Osteoblast (primary cell): ENCODE measurements around the gene SLC13A5. TPM values are rescaled to one million over a fixed set of nuclear protein-coding genes. Genes with fewer than 3 reads are reported as not detected.

Experiments used
- DNase-seq: peaks from one replicate; pipeline ENCODE4 v3.0.0; 2011; ENCODE audit warnings: low spot score, mixed read lengths; ENCODE audit not compliant: insufficient read length; ENCODE audit errors: missing footprints
- H2AFZ ChIP-seq: 2 replicates; pipeline ENCODE4 v1.6.0; 2011; ENCODE audit warnings: mild to moderate bottlenecking, low read length
- H3K27ac ChIP-seq: 2 replicates; pipeline ENCODE4 v1.5.1; 2011; ENCODE audit warnings: mild to moderate bottlenecking, low read depth, low read length, moderate library complexity
- H3K27me3 ChIP-seq: 2 replicates; pipeline ENCODE4 v1.6.0; 2012; ENCODE audit warnings: mild to moderate bottlenecking, control low read depth, inconsistent platforms, low read length, moderate library complexity; ENCODE audit not compliant: insufficient read depth
- H3K36me3 ChIP-seq: 2 replicates; pipeline ENCODE4 v1.5.1; 2011; ENCODE audit warnings: mild to moderate bottlenecking, low read length, control low read depth, moderate library complexity; ENCODE audit not compliant: insufficient read depth
- H3K4me1 ChIP-seq: 2 replicates; pipeline ENCODE4 v1.5.1; 2011; ENCODE audit warnings: mild to moderate bottlenecking, low read length, control low read depth, moderate library complexity; ENCODE audit not compliant: insufficient read depth
- H3K4me2 ChIP-seq: 2 replicates; pipeline ENCODE4 v1.6.0; 2011; ENCODE audit warnings: mild to moderate bottlenecking, low read length; ENCODE audit not compliant: insufficient read depth
- H3K4me3 ChIP-seq: fragments of 200-600 bp; sonication (generic); 3 replicates; pipeline ENCODE4 v1.5.1; 2012; ENCODE audit warnings: mild to moderate bottlenecking, low read length, inconsistent platforms; ENCODE audit not compliant: insufficient read depth
- H3K79me2 ChIP-seq: 2 replicates; pipeline ENCODE4 v1.6.0; 2012; ENCODE audit warnings: mild to moderate bottlenecking, low read length, control low read depth, inconsistent platforms; ENCODE audit not compliant: insufficient read depth
- H3K9me3 ChIP-seq: 2 replicates; pipeline ENCODE4 v1.5.1; 2011; ENCODE audit warnings: low read depth, low read length, control low read depth
- H4K20me1 ChIP-seq: 2 replicates; pipeline ENCODE4 v1.6.0; 2012; ENCODE audit warnings: mild to moderate bottlenecking, low read length, control low read depth; ENCODE audit not compliant: insufficient read depth
- CTCF ChIP-seq: IDR thresholded peaks from 2 replicates; pipeline ENCODE4 v1.5.1; 2011; ENCODE audit warnings: mild to moderate bottlenecking, low read depth, low read length, moderate library complexity; ENCODE audit errors: extremely low read depth
- total RNA-seq: library from RNA; depleted of rRNA; stranded (reverse); fragments of >200 nt; gene quantifications from 2 replicates; pipeline ENCODE4 v1.2.3, GENCODE V29; 2012

SLC13A5 gene
- total RNA-seq, 1 donor: not detected

- TF ChIP-seq CTCF: no peak
- Histone ChIP-seq H2AFZ (no peak overlapping the region), H3K27me3 (peaks cover 44% of the 10 kb centered on the region), H3K79me2 (peaks cover 10% of the 10 kb centered on the region), H3K9me3 (no peaks in the 10 kb centered on the region), H3K27ac (no peak overlapping the region), H3K4me1 (peaks cover 14% of the 10 kb centered on the region), H3K4me2 (no peak overlapping the region), H3K36me3 (no peaks in the 10 kb centered on the region), H3K4me3 (no peak overlapping the region), H4K20me1 (peaks cover 6% of the 10 kb centered on the region)
- peak; percentile 63 for DNase-seq
Measured at GRCh38 chr17:6654841-6655731, 58.1 kb downstream of the SLC13A5 start.

GRCh38 chr17:6651919-6652452, 61.2 kb downstream of the SLC13A5 start:
- no peak for TF ChIP-seq CTCF
- peaks cover 37% of the 10 kb centered on the region for H3K79me2 ChIP-seq
- H3K4me2 ChIP-seq: peak overlapping the region; percentile 88
- H2AFZ ChIP-seq: peak overlapping the region; percentile 93
- H3K4me1 ChIP-seq: peaks cover 17% of the 10 kb centered on the region
- peak; percentile 83 for DNase-seq
- peaks cover 24% of the 10 kb centered on the region for H3K27me3 ChIP-seq
- H3K4me3 ChIP-seq: peak overlapping the region; percentile 81
- H3K27ac ChIP-seq: peak overlapping the region; percentile 90
- peaks cover 16% of the 10 kb centered on the region for H4K20me1 ChIP-seq
- peaks cover 7% of the 10 kb centered on the region for H3K36me3 ChIP-seq
- H3K9me3 ChIP-seq: no peaks in the 10 kb centered on the region

GRCh38 chr17:6651354-6651918, 61.7 kb downstream of the SLC13A5 start, which contains the start of the genes C17orf100 and MED31:
Gene C17orf100, plus strand, starts transcription at chr17:6651762. Its CDS starts 152 bp downstream, at chr17:6651914.
Gene MED31, minus strand, starts transcription at chr17:6651605. Its CDS starts 77 bp downstream, at chr17:6651528.
- no peak for TF ChIP-seq CTCF
- peak; percentile 99 for DNase-seq
- Histone ChIP-seq H3K79me2 (peaks cover 37% of the 10 kb centered on the region), H3K4me3 (peak within 1 kb of the TSS; percentile 81), H3K4me2 (peak within 1 kb of the TSS; percentile 88), H4K20me1 (peaks cover 16% of the 10 kb centered on the region), H3K4me1 (peaks cover 17% of the 10 kb centered on the region), H3K27me3 (peaks cover 24% of the 10 kb centered on the region), H3K9me3 (no peaks in the 10 kb centered on the region), H3K27ac (peak within 1 kb of the TSS; percentile 90), H3K36me3 (peaks cover 7% of the 10 kb centered on the region), H2AFZ (peak within 1 kb of the TSS; percentile 93)
